HepG2 (cell line): ENCODE results near the gene ADAMTS14. TPM values are rescaled to one million over a fixed set of nuclear protein-coding genes. Genes with fewer than 3 reads are reported as not detected.

Experiments
- ATAC-seq: fragments of 200-7000 bp; cut with Tn5 transposase; 3 replicates; pipeline ENCODE4 v1.9.1; 2020; ENCODE audit warnings: mild to moderate bottlenecking, moderate library complexity
- BruUV-seq: library from RNA; stranded (reverse); fragments of 400-500 nt; replicated peaks from 2 replicates; lab custom pipeline; 2021; lab: Mats Ljungman, UMichigan
- CTCF ChIA-PET: fragments of 300-600 bp; formaldehyde crosslinking; extraction: SDS; loops from one replicate; lab custom pipeline; 2021; ENCODE audit warnings: low total read pairs, inconsistent platforms, low intra/inter-chr PET ratio; lab: Yijun Ruan, JAX
- POLR2A ChIA-PET: fragments of 350-600 bp; sonication (Branson Sonifier 250); formaldehyde crosslinking; loops from one replicate; lab custom pipeline; 2020; ENCODE audit warnings: antibody characterized with exemption, inconsistent platforms; lab: Yijun Ruan, JAX
- DNase-seq: peaks from one replicate; pipeline ENCODE4 v3.0.0-alpha.2; 2015; ENCODE audit warnings: low spot score
- FAIRE-seq: peaks from 3 replicates; lab custom pipeline; 2011; peaks lifted over from hg19 to GRCh38; lab: Jason Lieb, UNC
- H2AFZ ChIP-seq: one replicate; pipeline ENCODE4 v1.6.1; 2011; ENCODE audit warnings: low read length, inconsistent platforms
- H3K27ac ChIP-seq: fragments of 300-600 bp; 3 replicates; pipeline ENCODE4 v1.8.0; 2011; ENCODE audit warnings: mixed run types, mild to moderate bottlenecking, mixed read lengths, low read length, inconsistent platforms; ENCODE audit not compliant: insufficient read depth; ENCODE audit errors: extremely low read length
- H3K27me3 ChIP-seq, 2 experiments: fragments of 200-600 bp in 1 of 2; 2 replicates in 1 of 2; 3 replicates in 1 of 2; pipeline versions ENCODE4 v1.6.0 to v1.8.0; 2011; ENCODE audit warnings: low read length in 2 of 2, mild to moderate bottlenecking in 2 of 2, moderate library complexity in 2 of 2, inconsistent platforms in 1 of 2; ENCODE audit not compliant: insufficient read depth in 2 of 2, control insufficient read depth in 1 of 2
- H3K36me3 ChIP-seq, 2 experiments: fragments of 200-600 bp in 1 of 2; replicated peaks in 1 of 2; 2 replicates in 1 of 2; 3 replicates in 1 of 2; pipeline versions ENCODE4 v1.5.1 to v1.8.0; 2011; ENCODE audit warnings: low read length in 2 of 2, inconsistent platforms in 1 of 2; ENCODE audit not compliant: insufficient read depth in 2 of 2, control insufficient read depth in 1 of 2
- H3K4me1 ChIP-seq: 2 replicates; pipeline ENCODE4 v1.5.1; 2012; ENCODE audit warnings: low read length, inconsistent platforms; ENCODE audit not compliant: insufficient read depth
- H3K4me2 ChIP-seq: 2 replicates; pipeline ENCODE4 v1.6.0; 2011; ENCODE audit warnings: low read depth, low read length, inconsistent platforms
- H3K4me3 ChIP-seq, 3 experiments: fragments of 200-600 bp in 1 of 3; sonication (generic), shearing (Covaris generic) in 1 of 3; replicated peaks in 1 of 3; 2 replicates each; pipeline ENCODE4 v1.5.1; 2011 to 2016; ENCODE audit warnings: low read length in 3 of 3, inconsistent platforms in 2 of 3, low read depth in 2 of 3, mild to moderate bottlenecking in 2 of 3, control low read depth in 1 of 3, mixed read lengths in 1 of 3; ENCODE audit not compliant: insufficient read depth in 1 of 3
- H3K79me2 ChIP-seq: one replicate; pipeline ENCODE4 v1.6.1; 2011; ENCODE audit warnings: low read length, inconsistent platforms; ENCODE audit not compliant: insufficient read depth
- H3K9ac ChIP-seq: 2 replicates; pipeline ENCODE4 v1.6.0; 2011; ENCODE audit warnings: mild to moderate bottlenecking, low read depth, low read length, inconsistent platforms; ENCODE audit not compliant: insufficient read depth
- H3K9me3 ChIP-seq: 2 replicates; pipeline ENCODE4 v1.5.1; 2012; ENCODE audit warnings: mild to moderate bottlenecking, low read length
- H4K20me1 ChIP-seq: 2 replicates; pipeline ENCODE4 v1.6.0; 2011; ENCODE audit warnings: inconsistent platforms, mild to moderate bottlenecking, low read length, moderate library complexity; ENCODE audit not compliant: insufficient read depth
- BCL3 ChIP-seq: sonication (generic); formaldehyde crosslinking; IDR thresholded peaks from 2 replicates; pipeline ENCODE4 v1.5.1; 2020; ENCODE audit warnings: mild to moderate bottlenecking, missing genetic modification reagents, moderate library complexity
- DRAP1 ChIP-seq: IDR thresholded peaks from 2 replicates; pipeline ENCODE4 v1.6.1; 2016; ENCODE audit warnings: missing genetic modification reagents, missing compliant biosample characterization
- ELF3 ChIP-seq: IDR thresholded peaks from 2 replicates; pipeline ENCODE4 v1.6.1; 2016; ENCODE audit warnings: missing genetic modification reagents, missing compliant biosample characterization
- GATA4 ChIP-seq: sonication (generic); IDR thresholded peaks from 2 replicates; pipeline ENCODE4 v1.6.1; 2016; ENCODE audit warnings: antibody characterized with exemption, low read depth, borderline replicate concordance
- HES4 ChIP-seq: sonication (generic); formaldehyde crosslinking; IDR thresholded peaks from 2 replicates; pipeline ENCODE4 v1.9.0; 2021; ENCODE audit warnings: mild to moderate bottlenecking, missing genetic modification reagents, borderline replicate concordance
- HOXA7 ChIP-seq: sonication (generic); formaldehyde crosslinking; IDR thresholded peaks from 2 replicates; pipeline ENCODE4 v1.8.1; 2022; ENCODE audit warnings: mild to moderate bottlenecking, missing genetic modification reagents, moderate library complexity
- KMT2B ChIP-seq: IDR thresholded peaks from 2 replicates; pipeline ENCODE4 v1.6.1; 2016; ENCODE audit warnings: missing genetic modification reagents, missing compliant biosample characterization
- TEF ChIP-seq: sonication (generic); formaldehyde crosslinking; IDR thresholded peaks from 2 replicates; pipeline ENCODE4 v1.5.0; 2020; ENCODE audit warnings: missing genetic modification reagents
- ZBTB44 ChIP-seq: sonication (generic); formaldehyde crosslinking; IDR thresholded peaks from 2 replicates; pipeline ENCODE4 v1.4.0; 2020; ENCODE audit warnings: missing genetic modification reagents
- ZBTB49 ChIP-seq: sonication (generic); formaldehyde crosslinking; IDR thresholded peaks from 2 replicates; pipeline ENCODE4 v1.4.0; 2020; ENCODE audit warnings: missing genetic modification reagents, borderline replicate concordance
- ZFP91 ChIP-seq: sonication (generic); formaldehyde crosslinking; IDR thresholded peaks from 2 replicates; pipeline ENCODE4 v1.9.0; 2022; ENCODE audit warnings: missing genetic modification reagents, mild to moderate bottlenecking, borderline replicate concordance
- ZNF615 ChIP-seq: sonication (generic); formaldehyde crosslinking; IDR thresholded peaks from 2 replicates; pipeline ENCODE4 v1.5.0; 2020; ENCODE audit warnings: mild to moderate bottlenecking, missing genetic modification reagents, borderline replicate concordance
- ZNF670 ChIP-seq: sonication (generic); formaldehyde crosslinking; IDR thresholded peaks from 2 replicates; pipeline ENCODE4 v1.8.0; 2022; ENCODE audit warnings: mild to moderate bottlenecking, missing genetic modification reagents, borderline replicate concordance
- ZNF749 ChIP-seq: sonication (generic); formaldehyde crosslinking; IDR thresholded peaks from 2 replicates; pipeline ENCODE4 v1.8.0; 2022; ENCODE audit warnings: mild to moderate bottlenecking, missing genetic modification reagents, moderate library complexity, borderline replicate concordance
- ZNF891 ChIP-seq: sonication (generic); formaldehyde crosslinking; IDR thresholded peaks from 2 replicates; pipeline ENCODE4 v1.5.0; 2020; ENCODE audit warnings: mild to moderate bottlenecking, missing genetic modification reagents
- WGBS: methylation state at CpG from one replicate; pipeline ENCODE4 v1.1.6; 2017; ENCODE audit warnings: low lambda C conversion rate; 5-methylcytosine and 5-hydroxymethylcytosine counted together
- in situ Hi-C: cut with HindIII; loops from 2 replicates; pipeline ENCODE4 v1.10.0; 2017; ENCODE audit warnings: low pct_unique_long_range_greater_than_20kb; ENCODE audit not compliant: extremely low pct_ligation_motif_present
- intact Hi-C: fragments of 100-400 bp; cut with micrococcal nuclease; formaldehyde crosslinking; loops from one replicate; pipeline ENCODE4 v1.10.0; 2022; ENCODE audit not compliant: unreplicated experiment
- polyA plus RNA-seq, 8 experiments: library from polyadenylated mRNA; depleted of rRNA in 3 of 8; stranded (reverse) in 7 of 8; unstranded in 1 of 8; fragments of >200 nt; fragmentation: Illumina TruSeq in 4 of 8; extraction: Trizol in 4 of 8; gene quantifications; 2 replicates each; pipeline versions ENCODE4 v1.2.1 to v1.2.3, GENCODE V29; 2011 to 2016; ENCODE audit warnings: low read depth in 4 of 8, missing spikeins in 1 of 8, mixed read lengths in 1 of 8; ENCODE audit not compliant: insufficient read depth in 1 of 8
- total RNA-seq, 5 experiments: library from RNA; depleted of rRNA; stranded (reverse); fragments of >200 nt; fragmentation: Illumina TruSeq; extraction: Trizol; gene quantifications; 2 replicates each; pipeline ENCODE4 v1.2.3, GENCODE V29; 2016; ENCODE audit warnings: low read depth in 1 of 5

ADAMTS14 gene
- total and polyA plus RNA-seq, 2 of the 13 experiments (the other 11 are each of a cell fraction or from before 2014, with no cell fraction given) = 0.04 to 0.07 TPM

GRCh38 chr10:70691611-70692010, 19.3 kb downstream of the ADAMTS14 start (continued):
- TF ChIP-seq ZFP91 (CRISPR knock-in tag) (no peak), ZNF670 (CRISPR knock-in tag) (no peak), GATA4 (no peak)
- TF ChIP-seq, all 625 proteins: peak for 0

- no peaks in the 10 kb centered on the region for H3K9me3 ChIP-seq
- DNase-seq (no peak), ATAC-seq (no peak), FAIRE-seq (no peak)
- no peaks in the 10 kb centered on the region for H3K36me3 ChIP-seq
- 67% methylated on average over 9 of the region's 9 CpGs for WGBS
- no peak overlapping the region for H3K27ac ChIP-seq
- no peak overlapping the region for H3K4me3 ChIP-seq
- in situ Hi-C loops (no loop called here), intact Hi-C loops (no loop called here)
- POLR2A ChIA-PET = no interaction called here
- H3K79me2 ChIP-seq = no peaks in the 10 kb centered on the region
- no peaks in the 10 kb centered on the region for H3K4me1 ChIP-seq
- H3K4me2 ChIP-seq = no peak overlapping the region
- no peaks in the 10 kb centered on the region for H4K20me1 ChIP-seq
- H2AFZ ChIP-seq = no peak overlapping the region
- CTCF ChIA-PET = no interaction called here
- no peak overlapping the region for H3K9ac ChIP-seq
- BruUV-seq = no TSS peak
- H3K27me3 ChIP-seq = no peaks in the 10 kb centered on the region
- TF ChIP-seq HES4 (CRISPR knock-in tag) = no peak
- TF ChIP-seq ZBTB49 (CRISPR knock-in tag) = no peak
- TF ChIP-seq DRAP1 (CRISPR knock-in tag) = no peak
- no peak for TF ChIP-seq ZNF891 (CRISPR knock-in tag)
- no peak for TF ChIP-seq HOXA7 (CRISPR knock-in tag)
- TF ChIP-seq ZBTB44 (CRISPR knock-in tag) = no peak
- TF ChIP-seq ZNF615 (CRISPR knock-in tag) = no peak
- no peak for TF ChIP-seq ZNF749
- TF ChIP-seq KMT2B = no peak
- TF ChIP-seq TEF = no peak
- TF ChIP-seq BCL3 (CRISPR knock-in tag) = no peak
- no peak for TF ChIP-seq ELF3 (CRISPR knock-in tag)
These were observed 19.8 kb downstream of the ADAMTS14 start for GRCh38 chr10:70692043-70692603.
